Left lung (tissue), 10 donors: ENCODE results near the gene PRKCZ. TPM values are rescaled to one million over a fixed set of nuclear protein-coding genes. Genes with fewer than 3 reads are reported as not detected.

ENCODE experiments used
- ATAC-seq: fragments of 200-7000 bp; cut with Tn5 transposase; one replicate; pipeline ENCODE4 v1.9.1; 2020; ENCODE audit warnings: moderate library complexity
- DNase-seq, 4 donors: peaks; one replicate each; pipeline ENCODE4 v3.0.0-alpha.2; 2013 to 2020
- H3K27ac ChIP-seq, 2 donors: fragments of 200-600 bp; sonication (generic) in 1 of 2; one replicate each; pipeline versions ENCODE4 v1.5.0 to v1.8.0; 2020 to 2021
- H3K27me3 ChIP-seq, 2 donors: fragments of 200-600 bp; sonication (generic) in 1 of 2; one replicate each; pipeline versions ENCODE4 v1.5.0 to v1.8.0; 2020 to 2021
- H3K36me3 ChIP-seq, 2 donors: fragments of 200-600 bp; sonication (generic) in 1 of 2; one replicate each; pipeline versions ENCODE4 v1.5.0 to v1.8.0; 2020 to 2021
- H3K4me1 ChIP-seq, 2 donors: fragments of 200-600 bp; one replicate each; pipeline ENCODE4 v1.8.0; 2021
- H3K4me3 ChIP-seq, 2 donors: fragments of 200-600 bp; sonication (generic) in 1 of 2; one replicate each; pipeline versions ENCODE4 v1.5.0 to v1.8.0; 2020 to 2021; ENCODE audit warnings: mild to moderate bottlenecking in 1 of 2
- H3K9me3 ChIP-seq, 2 donors: fragments of 200-600 bp; sonication (generic) in 1 of 2; one replicate each; pipeline versions ENCODE4 v1.5.0 to v1.8.0; 2020 to 2021
- intact Hi-C, 2 donors: fragments of 100-400 bp; cut with DNase I; formaldehyde crosslinking; loops; one replicate each; pipeline versions ENCODE4 v1.11.2 to v1.14.2; 2022
- polyA plus RNA-seq, 6 donors: library from polyadenylated mRNA; unstranded; fragments of 120-200 nt; gene quantifications; one replicate each; pipeline ENCODE4 v1.2.1, GENCODE V29; 2013; ENCODE audit not compliant: insufficient read length in 6 of 6
- total RNA-seq, 2 donors: library from RNA; stranded (reverse); fragmentation: NEBNext Ultra II Directional; extraction: Animal tissue kit (Norgen Biotek cat#: 25700); gene quantifications; one replicate each; pipeline ENCODE4 v1.2.1, GENCODE V29; 2021
- TF ChIP-seq, protein P1 (sequence below), 2 donors: fragments of 200-600 bp; sonication (generic) in 1 of 2; IDR thresholded peaks; one replicate each; pipeline versions ENCODE4 v1.5.0 to v1.8.0; 2021; ENCODE audit warnings: antibody characterized with exemption in 2 of 2
- donor health status: DM: no; HTN: yes; CAD: no.
- donor health status: DM: no; HTN: no; CAD: no.

Gene PRKCZ
- total and polyA plus RNA-seq, 8 donors, result 37.5 to 129 (median 48.0) TPM

DNA sequence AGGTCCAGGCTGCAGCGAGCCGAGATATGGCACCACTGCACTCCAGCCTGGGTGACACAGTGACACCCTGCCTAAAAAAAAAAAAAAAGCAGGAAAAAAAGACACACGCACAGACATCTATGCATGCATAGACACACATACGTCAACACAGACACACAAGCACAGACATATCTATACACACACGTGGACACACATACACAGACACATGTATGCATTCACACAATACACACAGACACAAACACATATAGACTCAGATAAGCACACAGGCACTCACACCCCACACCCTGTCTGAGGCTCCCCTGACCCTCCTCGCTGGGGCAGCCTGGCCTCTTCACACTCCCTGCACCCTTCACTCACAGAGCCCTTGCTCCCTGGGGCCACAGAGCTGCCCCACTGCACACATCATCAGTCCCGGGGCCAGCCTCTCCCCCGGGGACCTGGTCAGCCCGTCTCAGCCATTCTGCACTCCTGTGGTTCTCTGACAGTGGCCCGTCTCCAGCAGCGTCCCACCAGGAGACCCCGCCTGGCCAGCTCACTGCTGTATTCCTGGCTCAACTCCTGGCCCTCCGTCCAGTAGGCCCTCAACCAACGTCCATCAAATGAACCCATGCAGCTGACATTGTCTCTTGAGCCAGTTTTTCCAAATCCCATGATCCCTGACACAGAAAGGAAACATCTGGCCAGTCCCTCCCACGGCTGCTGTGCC, 4.6 kb upstream of the PRKCZ start:
- no peaks in the 10 kb centered on the region for H3K36me3 ChIP-seq
- H3K27ac ChIP-seq, result no peak overlapping the region
- peak in 2 of 4 donors; percentile 77 to 85 for DNase-seq
- H3K9me3 ChIP-seq, result no peaks in the 10 kb centered on the region
- no peak for ATAC-seq
- TF ChIP-seq, protein P1, sequence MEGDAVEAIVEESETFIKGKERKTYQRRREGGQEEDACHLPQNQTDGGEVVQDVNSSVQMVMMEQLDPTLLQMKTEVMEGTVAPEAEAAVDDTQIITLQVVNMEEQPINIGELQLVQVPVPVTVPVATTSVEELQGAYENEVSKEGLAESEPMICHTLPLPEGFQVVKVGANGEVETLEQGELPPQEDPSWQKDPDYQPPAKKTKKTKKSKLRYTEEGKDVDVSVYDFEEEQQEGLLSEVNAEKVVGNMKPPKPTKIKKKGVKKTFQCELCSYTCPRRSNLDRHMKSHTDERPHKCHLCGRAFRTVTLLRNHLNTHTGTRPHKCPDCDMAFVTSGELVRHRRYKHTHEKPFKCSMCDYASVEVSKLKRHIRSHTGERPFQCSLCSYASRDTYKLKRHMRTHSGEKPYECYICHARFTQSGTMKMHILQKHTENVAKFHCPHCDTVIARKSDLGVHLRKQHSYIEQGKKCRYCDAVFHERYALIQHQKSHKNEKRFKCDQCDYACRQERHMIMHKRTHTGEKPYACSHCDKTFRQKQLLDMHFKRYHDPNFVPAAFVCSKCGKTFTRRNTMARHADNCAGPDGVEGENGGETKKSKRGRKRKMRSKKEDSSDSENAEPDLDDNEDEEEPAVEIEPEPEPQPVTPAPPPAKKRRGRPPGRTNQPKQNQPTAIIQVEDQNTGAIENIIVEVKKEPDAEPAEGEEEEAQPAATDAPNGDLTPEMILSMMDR (IDR thresholded peaks at IDR 0.05), result no peak
- intact Hi-C loops, result loop anchor here in 1 of 2 donors (5.0 kb wide), 2 partner anchors 78 to 103 kb away; no protein-coding TSS in a partner anchor
- H3K4me3 ChIP-seq, result no peak overlapping the region
- peaks cover 9 to 25% of the 10 kb centered on the region in 2 donors for H3K4me1 ChIP-seq
- peaks cover 14 to 77% of the 10 kb centered on the region in 2 donors for H3K27me3 ChIP-seq

GRCh38 chr1:2046174-2046917, 3.9 kb upstream of the PRKCZ start:
- H3K4me3 ChIP-seq, result no peak overlapping the region
- H3K36me3 ChIP-seq, result no peaks in the 10 kb centered on the region
- TF ChIP-seq, protein P1 (IDR thresholded peaks at IDR 0.05), result peak; percentile 64 to 76
- peaks cover 9 to 31% of the 10 kb centered on the region in 2 donors for H3K4me1 ChIP-seq
- peak in 3 of 4 donors; percentile 66 to 92 (median 76) for DNase-seq
- H3K27me3 ChIP-seq, result peaks cover 20 to 84% of the 10 kb centered on the region in 2 donors
- no peaks in the 10 kb centered on the region for H3K9me3 ChIP-seq
- peak; percentile 48 for ATAC-seq
- intact Hi-C loops, result loop anchor here in 1 of 2 donors (5.0 kb wide), 2 partner anchors 79 to 104 kb away; no protein-coding TSS in a partner anchor
- peak overlapping the region in 1 of 2 donors; percentile 33 for H3K27ac ChIP-seq

DNA sequence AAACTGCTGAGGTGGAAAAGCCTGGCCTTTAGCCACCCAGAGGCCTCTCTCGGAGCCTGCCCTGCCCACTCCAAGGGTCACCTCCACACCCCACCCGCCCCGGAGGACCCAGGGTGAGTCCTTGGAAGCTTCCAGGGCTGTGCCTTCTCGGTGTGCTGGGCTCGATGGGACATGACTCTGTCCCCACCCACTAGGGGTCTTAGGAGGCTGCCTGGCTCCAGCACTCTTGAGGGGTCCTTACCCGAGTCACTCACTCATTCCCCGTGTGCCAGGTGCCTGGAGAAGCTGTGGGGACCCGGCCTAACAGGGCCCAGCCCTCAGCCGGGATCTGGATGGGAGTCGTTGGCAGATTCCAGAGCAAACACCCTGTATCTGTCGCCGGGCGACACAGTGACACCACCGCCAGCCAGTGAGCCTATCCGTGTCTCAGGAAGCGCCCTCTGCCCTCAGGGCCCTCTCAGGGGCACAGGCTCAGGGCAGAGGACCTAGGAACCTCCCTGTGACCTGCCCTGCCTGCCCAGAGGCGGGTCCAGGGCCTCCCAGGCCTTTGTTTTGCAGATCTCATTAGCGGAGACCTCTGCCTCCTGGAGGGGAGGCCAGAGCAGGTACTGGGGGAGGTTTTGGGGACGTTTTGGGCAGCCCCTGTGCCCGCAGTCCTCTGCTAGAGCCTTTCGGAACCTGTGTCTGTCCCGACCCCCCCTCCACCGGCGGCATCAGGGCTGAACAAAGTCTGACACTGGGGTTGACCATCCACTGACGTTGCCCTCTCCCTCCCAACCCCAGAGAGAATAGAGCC, 3.1 kb upstream of the PRKCZ start:
- Histone ChIP-seq H3K36me3 (no peaks in the 10 kb centered on the region), H3K4me1 (peaks cover 9 to 31% of the 10 kb centered on the region in 2 donors), H3K4me3 (no peak overlapping the region), H3K27ac (no peak overlapping the region), H3K9me3 (no peaks in the 10 kb centered on the region), H3K27me3 (peaks cover 20 to 92% of the 10 kb centered on the region in 2 donors)
- intact Hi-C loops, result loop anchor here in 1 of 2 donors (5.0 kb wide), 2 partner anchors 80 to 105 kb away; no protein-coding TSS in a partner anchor
- no peak for ATAC-seq
- peak in 1 of 4 donors; percentile 71 for DNase-seq
- TF ChIP-seq, protein P1 (IDR thresholded peaks at IDR 0.05), result no peak

- no peak overlapping the region for H3K27ac ChIP-seq
- intact Hi-C loops, result loop anchor here in 1 of 2 donors (5.0 kb wide), 2 partner anchors 81 to 106 kb away; no protein-coding TSS in a partner anchor
- H3K4me3 ChIP-seq, result no peak overlapping the region
- peaks cover 20 to 91% of the 10 kb centered on the region in 2 donors for H3K27me3 ChIP-seq
- H3K9me3 ChIP-seq, result no peaks in the 10 kb centered on the region
- peak in 1 of 4 donors; percentile 73 for DNase-seq
- TF ChIP-seq, protein P1 (IDR thresholded peaks at IDR 0.05), result no peak
- no peaks in the 10 kb centered on the region for H3K36me3 ChIP-seq
- no peak for ATAC-seq
- H3K4me1 ChIP-seq, result peaks cover 9 to 31% of the 10 kb centered on the region in 2 donors
Measured at GRCh38 chr1:2047749-2048729, 2.2 kb upstream of the PRKCZ start.
